GM23338 (cell line): ENCODE data around the gene LAGE3. TPM values are rescaled to one million over a fixed set of nuclear protein-coding genes. Genes with fewer than 3 reads are reported as not detected.

Source experiments
- ATAC-seq: fragments of 200-7000 bp; cut with Tn5 transposase; 3 replicates; pipeline ENCODE4 v1.9.1; 2020
- DNase-seq: peaks from one replicate; pipeline ENCODE4 v3.0.0-alpha.2; 2015; ENCODE audit warnings: low spot score
- H2AFZ ChIP-seq: fragments of 200-600 bp; sonication (generic); 2 replicates; pipeline ENCODE4 v1.8.0; 2016; ENCODE audit warnings: antibody characterized with exemption, mild to moderate bottlenecking, moderate library complexity
- H3F3A ChIP-seq: fragments of 200-600 bp; sonication (generic); replicated peaks from 2 replicates; pipeline ENCODE4 v1.8.0; 2017; ENCODE audit warnings: antibody characterized with exemption, mixed run types, low read depth
- H3K27ac ChIP-seq: fragments of 200-600 bp; sonication (generic); 2 replicates; pipeline ENCODE4 v1.6.1; 2016; ENCODE audit warnings: low read depth
- H3K27me3 ChIP-seq: fragments of 200-600 bp; sonication (generic); 2 replicates; pipeline ENCODE4 v1.8.0; 2016; ENCODE audit warnings: mild to moderate bottlenecking, mixed run types, moderate library complexity; ENCODE audit not compliant: insufficient read depth
- H3K36me3 ChIP-seq: fragments of 200-600 bp; sonication (generic); 2 replicates; pipeline ENCODE4 v1.8.0; 2016; ENCODE audit warnings: mild to moderate bottlenecking; ENCODE audit not compliant: insufficient read depth
- H3K4me1 ChIP-seq: fragments of 200-600 bp; sonication (generic); 2 replicates; pipeline ENCODE4 v1.8.0; 2016; ENCODE audit warnings: mild to moderate bottlenecking, moderate library complexity; ENCODE audit not compliant: insufficient read depth
- H3K4me2 ChIP-seq: fragments of 200-600 bp; sonication (generic); 2 replicates; pipeline ENCODE4 v1.7.1; 2017; ENCODE audit warnings: mixed run types
- H3K4me3 ChIP-seq: fragments of 200-600 bp; sonication (generic); 2 replicates; pipeline ENCODE4 v1.6.1; 2016; ENCODE audit warnings: mixed run types
- H3K79me2 ChIP-seq: fragments of 200-600 bp; sonication (generic); replicated peaks from 2 replicates; pipeline ENCODE4 v1.8.0; 2017; ENCODE audit warnings: mild to moderate bottlenecking; ENCODE audit not compliant: insufficient read depth
- H3K9me2 ChIP-seq: fragments of 200-600 bp; sonication (generic); 2 replicates; pipeline ENCODE4 v1.8.0; 2017; ENCODE audit not compliant: insufficient read depth
- H4K20me1 ChIP-seq: fragments of 200-600 bp; sonication (generic); replicated peaks from 2 replicates; pipeline ENCODE4 v1.8.0; 2017; ENCODE audit warnings: mild to moderate bottlenecking; ENCODE audit not compliant: insufficient read depth
- H3K27ac Mint-ChIP-seq: 2 replicates; pipeline ENCODE4 v1.8.0; 2020; ENCODE audit warnings: inconsistent platforms, mild to moderate bottlenecking, moderate library complexity, mixed read lengths
- H3K27me3 Mint-ChIP-seq: 3 replicates; pipeline ENCODE4 v1.8.0; 2022; ENCODE audit warnings: low read depth, mild to moderate bottlenecking, moderate library complexity, mixed read lengths, inconsistent platforms; ENCODE audit not compliant: insufficient read depth, poor library complexity
- H3K36me3 Mint-ChIP-seq: 3 replicates; pipeline ENCODE4 v1.8.0; 2021; ENCODE audit warnings: low read depth, mild to moderate bottlenecking, inconsistent platforms, moderate library complexity, mixed read lengths
- H3K4me1 Mint-ChIP-seq: 3 replicates; pipeline ENCODE4 v1.8.0; 2020; ENCODE audit warnings: mild to moderate bottlenecking, inconsistent platforms, mixed read lengths
- H3K4me3 Mint-ChIP-seq: 3 replicates; pipeline ENCODE4 v1.8.0; 2021; ENCODE audit warnings: moderate library complexity, mild to moderate bottlenecking, inconsistent platforms, mixed read lengths
- H3K9me3 Mint-ChIP-seq: 3 replicates; pipeline ENCODE4 v1.8.0; 2020; ENCODE audit warnings: moderate library complexity, mild to moderate bottlenecking, inconsistent platforms, mixed read lengths
- EZH2phosphoT487 ChIP-seq: fragments of 200-600 bp; sonication (generic); IDR thresholded peaks from one replicate; pipeline ENCODE4 v1.8.1; 2018; ENCODE audit warnings: antibody characterized with exemption; ENCODE audit not compliant: unreplicated experiment
- JUNB ChIP-seq: IDR thresholded peaks from one replicate; pipeline ENCODE4 v1.6.1; 2016; ENCODE audit warnings: antibody characterized with exemption; ENCODE audit not compliant: unreplicated experiment
- STAT1 ChIP-seq: IDR thresholded peaks from one replicate; pipeline ENCODE4 v1.6.1; 2016; ENCODE audit warnings: antibody characterized with exemption; ENCODE audit not compliant: unreplicated experiment
- ZNF331 ChIP-seq: fragments of 250-450 bp; sonication (Bioruptor Pico); IDR thresholded peaks from 2 replicates; pipeline ENCODE4 v1.5.0; 2020; ENCODE audit warnings: low read depth, mild to moderate bottlenecking, moderate library complexity
- polyA plus RNA-seq: library from polyadenylated mRNA; unstranded; fragments of >200 nt; fragmentation: Nextera tagmentation; extraction: Ambion mirVana; gene quantifications from 2 replicates; pipeline ENCODE4 v1.2.1, GENCODE V29; 2016
- total RNA-seq: library from RNA; depleted of rRNA; stranded (reverse); fragments of >200 nt; shearing (Covaris generic); gene quantifications from 2 replicates; pipeline ENCODE4 v1.2.3, GENCODE V29; 2014
- TF ChIP-seq, protein P1 (sequence below): IDR thresholded peaks from 2 replicates; pipeline ENCODE4 v1.6.1; 2016; ENCODE audit warnings: antibody characterized with exemption
- TF ChIP-seq, protein P2 (sequence below): fragments of 250-450 bp; sonication (Bioruptor Pico); IDR thresholded peaks from 2 replicates; pipeline ENCODE4 v1.5.0; 2020; ENCODE audit warnings: mild to moderate bottlenecking, moderate library complexity

The LAGE3 gene
- total and polyA plus RNA-seq, 2 experiments from 2014 or later: 71.0 to 84.5 TPM

DNA sequence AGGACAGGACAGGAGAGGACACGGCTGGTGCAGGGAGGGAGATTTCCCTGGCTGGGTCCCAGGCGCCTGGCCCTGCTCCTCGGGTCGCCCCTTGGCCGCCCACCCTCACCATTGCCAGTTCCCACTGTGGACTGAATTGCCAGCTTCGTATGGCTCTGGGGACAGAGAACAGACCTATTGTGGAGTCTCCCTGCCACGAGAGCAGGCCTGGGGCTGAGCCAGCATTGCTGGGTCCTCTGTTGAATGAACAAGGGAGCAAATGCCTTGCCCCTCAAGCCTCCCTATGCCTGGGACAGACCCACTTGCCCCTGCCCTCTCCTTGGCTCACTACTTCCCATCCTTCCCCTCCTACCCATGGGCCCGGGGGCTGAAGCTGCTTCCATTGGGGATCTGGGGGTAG is 16.7 kb downstream of the LAGE3 start:
- H3K36me3 Mint-ChIP-seq: peaks cover 11% of the 10 kb centered on the region; the same call in 2 of the 3 replicates
- Histone ChIP-seq H3K4me1 (no peaks in the 10 kb centered on the region), H3F3A (no peaks in the 10 kb centered on the region), H3K36me3 (no peaks in the 10 kb centered on the region), H3K4me3 (no peak overlapping the region), H3K27ac (no peak overlapping the region), H4K20me1 (no peaks in the 10 kb centered on the region), H3K27me3 (no peaks in the 10 kb centered on the region; the same call in 1 of the 2 replicates), H3K4me2 (no peak overlapping the region), H3K79me2 (no peaks in the 10 kb centered on the region), H3K9me2 (no peaks in the 10 kb centered on the region), H2AFZ (no peak overlapping the region)
- no peak overlapping the region for H3K27ac Mint-ChIP-seq
- H3K27me3 Mint-ChIP-seq: peaks cover 2% of the 10 kb centered on the region
- H3K9me3 Mint-ChIP-seq: no peaks in the 10 kb centered on the region
- no peak overlapping the region for H3K4me3 Mint-ChIP-seq
- H3K4me1 Mint-ChIP-seq: no peaks in the 10 kb centered on the region; the same call in 2 of the 3 replicates
- no peak for DNase-seq
- no peak for TF ChIP-seq ZNF331
- TF ChIP-seq, protein P1, sequence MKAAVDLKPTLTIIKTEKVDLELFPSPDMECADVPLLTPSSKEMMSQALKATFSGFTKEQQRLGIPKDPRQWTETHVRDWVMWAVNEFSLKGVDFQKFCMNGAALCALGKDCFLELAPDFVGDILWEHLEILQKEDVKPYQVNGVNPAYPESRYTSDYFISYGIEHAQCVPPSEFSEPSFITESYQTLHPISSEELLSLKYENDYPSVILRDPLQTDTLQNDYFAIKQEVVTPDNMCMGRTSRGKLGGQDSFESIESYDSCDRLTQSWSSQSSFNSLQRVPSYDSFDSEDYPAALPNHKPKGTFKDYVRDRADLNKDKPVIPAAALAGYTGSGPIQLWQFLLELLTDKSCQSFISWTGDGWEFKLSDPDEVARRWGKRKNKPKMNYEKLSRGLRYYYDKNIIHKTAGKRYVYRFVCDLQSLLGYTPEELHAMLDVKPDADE: no peak
- no peak for TF ChIP-seq EZH2phosphoT487
- no peak for TF ChIP-seq JUNB
- TF ChIP-seq STAT1: no peak
- no peak for ATAC-seq

DNA sequence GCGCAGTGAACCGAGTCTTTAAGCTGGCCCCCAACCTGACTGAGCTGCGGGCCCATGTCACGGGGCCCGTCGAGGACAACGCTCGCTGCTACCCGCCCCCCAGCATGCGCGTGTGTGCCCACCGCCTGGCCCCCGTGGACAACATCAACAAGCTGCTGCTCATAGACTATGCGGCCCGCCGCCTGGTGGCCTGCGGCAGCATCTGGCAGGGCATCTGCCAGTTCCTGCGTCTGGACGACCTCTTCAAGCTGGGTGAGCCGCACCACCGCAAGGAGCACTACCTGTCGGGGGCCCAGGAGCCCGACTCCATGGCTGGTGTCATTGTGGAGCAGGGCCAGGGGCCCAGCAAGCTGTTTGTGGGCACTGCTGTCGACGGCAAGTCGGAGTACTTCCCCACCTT is 18.8 kb downstream of the LAGE3 start:
- Histone ChIP-seq H3K9me2 (no peaks in the 10 kb centered on the region), H3K27me3 (no peaks in the 10 kb centered on the region; the same call in 1 of the 2 replicates), H3K36me3 (no peaks in the 10 kb centered on the region), H3F3A (no peaks in the 10 kb centered on the region), H4K20me1 (no peaks in the 10 kb centered on the region), H3K4me1 (no peaks in the 10 kb centered on the region), H3K79me2 (no peaks in the 10 kb centered on the region), H3K27ac (no peak overlapping the region), H3K4me3 (no peak overlapping the region), H3K4me2 (no peak overlapping the region), H2AFZ (no peak overlapping the region)
- Mint-ChIP-seq H3K4me1 (no peaks in the 10 kb centered on the region; the same call in 2 of the 3 replicates), H3K27me3 (peaks cover 5% of the 10 kb centered on the region), H3K9me3 (no peaks in the 10 kb centered on the region), H3K4me3 (no peak overlapping the region), H3K27ac (no peak overlapping the region), H3K36me3 (peaks cover 13% of the 10 kb centered on the region; the same call in 2 of the 3 replicates)
- ATAC-seq (no peak), DNase-seq (no peak)
- TF ChIP-seq, protein P1: no peak
- no peak for TF ChIP-seq STAT1

DNA sequence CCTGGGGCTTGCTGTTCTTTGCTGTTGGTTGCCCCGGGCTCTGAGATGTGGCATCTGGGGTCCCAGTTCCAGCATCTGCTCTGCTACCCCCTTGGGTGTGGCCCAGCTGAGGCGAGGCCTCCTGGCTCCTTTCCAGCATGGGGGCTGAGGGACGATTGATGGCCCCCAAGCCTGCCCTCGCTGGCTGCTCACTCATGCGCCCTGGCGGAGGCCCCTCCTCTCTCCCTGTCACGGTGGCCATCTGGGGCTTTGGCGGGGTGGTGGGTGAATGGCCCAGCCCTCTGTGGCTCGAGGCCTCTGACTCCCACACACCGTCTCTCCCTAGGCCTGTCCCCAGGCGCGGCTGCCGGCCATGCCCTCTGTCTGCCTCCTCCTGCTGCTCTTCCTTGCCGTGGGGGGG is 19.2 kb downstream of the LAGE3 start:
- H3K9me3 Mint-ChIP-seq: no peaks in the 10 kb centered on the region
- H3K4me2 ChIP-seq: no peak overlapping the region
- TF ChIP-seq, protein P2, sequence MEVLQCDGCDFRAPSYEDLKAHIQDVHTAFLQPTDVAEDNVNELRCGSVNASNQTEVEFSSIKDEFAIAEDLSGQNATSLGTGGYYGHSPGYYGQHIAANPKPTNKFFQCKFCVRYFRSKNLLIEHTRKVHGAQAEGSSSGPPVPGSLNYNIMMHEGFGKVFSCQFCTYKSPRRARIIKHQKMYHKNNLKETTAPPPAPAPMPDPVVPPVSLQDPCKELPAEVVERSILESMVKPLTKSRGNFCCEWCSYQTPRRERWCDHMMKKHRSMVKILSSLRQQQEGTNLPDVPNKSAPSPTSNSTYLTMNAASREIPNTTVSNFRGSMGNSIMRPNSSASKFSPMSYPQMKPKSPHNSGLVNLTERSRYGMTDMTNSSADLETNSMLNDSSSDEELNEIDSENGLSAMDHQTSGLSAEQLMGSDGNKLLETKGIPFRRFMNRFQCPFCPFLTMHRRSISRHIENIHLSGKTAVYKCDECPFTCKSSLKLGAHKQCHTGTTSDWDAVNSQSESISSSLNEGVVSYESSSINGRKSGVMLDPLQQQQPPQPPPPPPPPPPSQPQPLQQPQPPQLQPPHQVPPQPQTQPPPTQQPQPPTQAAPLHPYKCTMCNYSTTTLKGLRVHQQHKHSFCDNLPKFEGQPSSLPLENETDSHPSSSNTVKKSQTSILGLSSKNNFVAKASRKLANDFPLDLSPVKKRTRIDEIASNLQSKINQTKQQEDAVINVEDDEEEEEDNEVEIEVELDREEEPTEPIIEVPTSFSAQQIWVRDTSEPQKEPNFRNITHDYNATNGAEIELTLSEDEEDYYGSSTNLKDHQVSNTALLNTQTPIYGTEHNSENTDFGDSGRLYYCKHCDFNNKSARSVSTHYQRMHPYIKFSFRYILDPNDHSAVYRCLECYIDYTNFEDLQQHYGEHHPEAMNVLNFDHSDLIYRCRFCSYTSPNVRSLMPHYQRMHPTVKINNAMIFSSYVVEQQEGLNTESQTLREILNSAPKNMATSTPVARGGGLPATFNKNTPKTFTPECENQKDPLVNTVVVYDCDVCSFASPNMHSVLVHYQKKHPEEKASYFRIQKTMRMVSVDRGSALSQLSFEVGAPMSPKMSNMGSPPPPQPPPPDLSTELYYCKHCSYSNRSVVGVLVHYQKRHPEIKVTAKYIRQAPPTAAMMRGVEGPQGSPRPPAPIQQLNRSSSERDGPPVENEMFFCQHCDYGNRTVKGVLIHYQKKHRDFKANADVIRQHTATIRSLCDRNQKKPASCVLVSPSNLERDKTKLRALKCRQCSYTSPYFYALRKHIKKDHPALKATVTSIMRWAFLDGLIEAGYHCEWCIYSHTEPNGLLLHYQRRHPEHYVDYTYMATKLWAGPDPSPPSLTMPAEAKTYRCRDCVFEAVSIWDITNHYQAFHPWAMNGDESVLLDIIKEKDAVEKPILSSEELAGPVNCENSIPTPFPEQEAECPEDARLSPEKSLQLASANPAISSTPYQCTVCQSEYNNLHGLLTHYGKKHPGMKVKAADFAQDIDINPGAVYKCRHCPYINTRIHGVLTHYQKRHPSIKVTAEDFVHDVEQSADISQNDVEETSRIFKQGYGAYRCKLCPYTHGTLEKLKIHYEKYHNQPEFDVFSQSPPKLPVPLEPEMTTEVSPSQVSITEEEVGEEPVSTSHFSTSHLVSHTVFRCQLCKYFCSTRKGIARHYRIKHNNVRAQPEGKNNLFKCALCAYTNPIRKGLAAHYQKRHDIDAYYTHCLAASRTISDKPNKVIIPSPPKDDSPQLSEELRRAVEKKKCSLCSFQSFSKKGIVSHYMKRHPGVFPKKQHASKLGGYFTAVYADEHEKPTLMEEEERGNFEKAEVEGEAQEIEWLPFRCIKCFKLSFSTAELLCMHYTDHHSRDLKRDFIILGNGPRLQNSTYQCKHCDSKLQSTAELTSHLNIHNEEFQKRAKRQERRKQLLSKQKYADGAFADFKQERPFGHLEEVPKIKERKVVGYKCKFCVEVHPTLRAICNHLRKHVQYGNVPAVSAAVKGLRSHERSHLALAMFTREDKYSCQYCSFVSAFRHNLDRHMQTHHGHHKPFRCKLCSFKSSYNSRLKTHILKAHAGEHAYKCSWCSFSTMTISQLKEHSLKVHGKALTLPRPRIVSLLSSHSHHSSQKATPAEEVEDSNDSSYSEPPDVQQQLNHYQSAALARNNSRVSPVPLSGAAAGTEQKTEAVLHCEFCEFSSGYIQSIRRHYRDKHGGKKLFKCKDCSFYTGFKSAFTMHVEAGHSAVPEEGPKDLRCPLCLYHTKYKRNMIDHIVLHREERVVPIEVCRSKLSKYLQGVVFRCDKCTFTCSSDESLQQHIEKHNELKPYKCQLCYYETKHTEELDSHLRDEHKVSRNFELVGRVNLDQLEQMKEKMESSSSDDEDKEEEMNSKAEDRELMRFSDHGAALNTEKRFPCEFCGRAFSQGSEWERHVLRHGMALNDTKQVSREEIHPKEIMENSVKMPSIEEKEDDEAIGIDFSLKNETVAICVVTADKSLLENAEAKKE: no peak

More for the DNA sequence above, 19.2 kb downstream of the LAGE3 start:
- H3K4me3 Mint-ChIP-seq: no peak overlapping the region
- no peaks in the 10 kb centered on the region for H3K36me3 ChIP-seq
- DNase-seq: no peak
- peaks cover 13% of the 10 kb centered on the region; the same call in 2 of the 3 replicates for H3K36me3 Mint-ChIP-seq
- ATAC-seq: peak; percentile 7
- no peak overlapping the region for H2AFZ ChIP-seq
- H3K27ac ChIP-seq: no peak overlapping the region
- no peaks in the 10 kb centered on the region for H4K20me1 ChIP-seq
- no peak overlapping the region for H3K27ac Mint-ChIP-seq
- H3F3A ChIP-seq: no peaks in the 10 kb centered on the region
- no peak overlapping the region for H3K4me3 ChIP-seq
- no peaks in the 10 kb centered on the region; the same call in 2 of the 3 replicates for H3K4me1 Mint-ChIP-seq
- no peaks in the 10 kb centered on the region for H3K4me1 ChIP-seq
- no peaks in the 10 kb centered on the region; the same call in 1 of the 2 replicates for H3K27me3 ChIP-seq
- no peaks in the 10 kb centered on the region for H3K9me2 ChIP-seq
- H3K79me2 ChIP-seq: no peaks in the 10 kb centered on the region
- H3K27me3 Mint-ChIP-seq: peaks cover 5% of the 10 kb centered on the region
